Bronchial epithelial cell (primary cell): ENCODE data around the gene NNMT. TPM values are rescaled to one million over a fixed set of nuclear protein-coding genes. Genes with fewer than 3 reads are reported as not detected.
A peak's percentile ranks its signal among the peaks of the same experiment; 100 is the strongest.

Experiments
- DNase-seq: peaks from one replicate; pipeline ENCODE4 v3.0.0-alpha.2; 2010; ENCODE audit warnings: low read depth
- FAIRE-seq: peaks from 2 replicates; lab custom pipeline; 2011; peaks lifted over from hg19 to GRCh38; lab: Jason Lieb, UNC
- H3K27me3 ChIP-seq: 2 replicates; pipeline ENCODE4 v1.5.1; 2011; ENCODE audit warnings: low read length; ENCODE audit not compliant: control insufficient read depth, insufficient read depth
- H3K36me3 ChIP-seq: 2 replicates; pipeline ENCODE4 v1.5.1; 2011; ENCODE audit warnings: low read length; ENCODE audit not compliant: control insufficient read depth, insufficient read depth
- H3K4me3 ChIP-seq: 2 replicates; pipeline ENCODE4 v1.5.1; 2011; ENCODE audit warnings: mild to moderate bottlenecking, low read depth, low read length, control low read depth
- total RNA-seq: library from RNA; depleted of rRNA; stranded (reverse); fragments of >200 nt; gene quantifications from 2 replicates; pipeline ENCODE4 v1.2.1, GENCODE V29; 2014
- TF ChIP-seq, protein P1 (sequence below): IDR thresholded peaks from 2 replicates; pipeline ENCODE4 v1.5.1; 2011; ENCODE audit warnings: mild to moderate bottlenecking, moderate library complexity, low read length, control low read depth, inconsistent platforms; ENCODE audit not compliant: insufficient read depth, severe bottlenecking

Gene NNMT
- total RNA-seq, 1 donor from 2014 or later = 11.6 TPM

DNA sequence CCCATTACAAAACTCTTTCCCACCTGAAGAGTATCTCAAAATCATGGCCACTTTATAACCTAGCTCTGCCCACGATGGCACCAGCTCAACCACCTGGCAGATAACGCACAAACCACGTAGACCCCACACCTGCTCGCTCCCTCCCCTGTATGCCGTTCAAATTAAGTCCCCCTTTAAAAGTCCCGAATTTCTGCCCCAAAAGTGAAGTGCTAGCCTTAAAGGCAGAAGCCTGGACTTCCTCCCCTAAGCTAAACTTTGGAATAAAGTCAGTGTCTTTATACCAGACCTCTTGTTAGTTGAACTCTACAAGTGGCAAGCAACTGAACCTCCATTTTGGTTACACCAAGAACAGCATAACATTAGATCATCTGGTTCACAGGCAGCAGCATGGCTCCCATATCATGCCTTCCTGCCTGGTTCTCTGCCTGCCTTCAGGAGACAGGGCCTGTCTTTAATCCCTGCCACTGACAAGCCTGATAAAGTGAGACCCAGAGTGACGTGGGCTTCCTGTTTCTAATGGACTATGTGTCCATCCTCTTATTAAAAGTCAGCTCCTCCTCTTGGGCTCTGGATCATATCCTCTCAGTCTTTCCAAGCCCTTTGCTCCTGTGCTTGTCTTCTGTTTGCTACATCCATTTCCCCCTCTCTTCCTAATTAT lies 32.6 kb upstream of the NNMT start:
- no peaks in the 10 kb centered on the region for H3K36me3 ChIP-seq
- peaks cover 1% of the 10 kb centered on the region for H3K27me3 ChIP-seq
- no peak overlapping the region for H3K4me3 ChIP-seq
- FAIRE-seq (no peak), DNase-seq (no peak)
- TF ChIP-seq, protein P1, sequence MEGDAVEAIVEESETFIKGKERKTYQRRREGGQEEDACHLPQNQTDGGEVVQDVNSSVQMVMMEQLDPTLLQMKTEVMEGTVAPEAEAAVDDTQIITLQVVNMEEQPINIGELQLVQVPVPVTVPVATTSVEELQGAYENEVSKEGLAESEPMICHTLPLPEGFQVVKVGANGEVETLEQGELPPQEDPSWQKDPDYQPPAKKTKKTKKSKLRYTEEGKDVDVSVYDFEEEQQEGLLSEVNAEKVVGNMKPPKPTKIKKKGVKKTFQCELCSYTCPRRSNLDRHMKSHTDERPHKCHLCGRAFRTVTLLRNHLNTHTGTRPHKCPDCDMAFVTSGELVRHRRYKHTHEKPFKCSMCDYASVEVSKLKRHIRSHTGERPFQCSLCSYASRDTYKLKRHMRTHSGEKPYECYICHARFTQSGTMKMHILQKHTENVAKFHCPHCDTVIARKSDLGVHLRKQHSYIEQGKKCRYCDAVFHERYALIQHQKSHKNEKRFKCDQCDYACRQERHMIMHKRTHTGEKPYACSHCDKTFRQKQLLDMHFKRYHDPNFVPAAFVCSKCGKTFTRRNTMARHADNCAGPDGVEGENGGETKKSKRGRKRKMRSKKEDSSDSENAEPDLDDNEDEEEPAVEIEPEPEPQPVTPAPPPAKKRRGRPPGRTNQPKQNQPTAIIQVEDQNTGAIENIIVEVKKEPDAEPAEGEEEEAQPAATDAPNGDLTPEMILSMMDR = no peak

DNA sequence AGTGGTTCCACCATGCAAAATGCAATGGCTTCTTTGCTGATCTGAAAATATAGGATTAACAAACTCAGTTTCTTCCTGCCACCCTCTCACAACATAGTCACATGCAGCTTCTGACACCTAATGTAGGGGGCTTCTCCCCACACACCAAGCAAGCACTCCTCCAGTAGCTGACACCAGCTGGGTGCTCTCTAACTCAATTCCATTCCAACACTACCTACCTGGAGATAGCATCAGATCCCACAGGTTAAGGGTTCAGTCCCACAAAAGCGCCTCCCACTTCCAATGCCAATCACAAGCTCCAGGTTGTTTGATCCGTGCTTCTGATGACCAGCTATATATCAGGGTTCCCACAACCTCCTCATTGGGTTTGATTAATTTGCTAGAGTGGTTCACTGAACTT lies 31.8 kb upstream of the NNMT start:
- DNase-seq = no peak
- peaks cover 1% of the 10 kb centered on the region for H3K27me3 ChIP-seq

GRCh38 chr11:114265122-114265878 lies 30.9 kb upstream of the NNMT start:
- Histone ChIP-seq H3K27me3 (peaks cover 2% of the 10 kb centered on the region), H3K36me3 (no peaks in the 10 kb centered on the region), H3K4me3 (no peak overlapping the region)
- FAIRE-seq (no peak), DNase-seq (no peak)
- TF ChIP-seq, protein P1 = no peak

More for the DNA sequence above, 31.8 kb upstream of the NNMT start:
- FAIRE-seq = peak; percentile 43
- Histone ChIP-seq H3K36me3 (no peaks in the 10 kb centered on the region), H3K4me3 (no peak overlapping the region)
- TF ChIP-seq, protein P1 = no peak

- FAIRE-seq (no peak), DNase-seq (no peak)
- Histone ChIP-seq H3K27me3 (peaks cover 3% of the 10 kb centered on the region), H3K36me3 (no peaks in the 10 kb centered on the region), H3K4me3 (no peak overlapping the region)
- TF ChIP-seq, protein P1 = no peak
Measured at GRCh38 chr11:114269498-114269897, 26.7 kb upstream of the NNMT start.

- DNase-seq = no peak
- FAIRE-seq = no peak
- TF ChIP-seq, protein P1 = no peak
- H3K36me3 ChIP-seq = no peaks in the 10 kb centered on the region
- peaks cover 3% of the 10 kb centered on the region for H3K27me3 ChIP-seq
- H3K4me3 ChIP-seq = no peak overlapping the region
Measured at GRCh38 chr11:114270531-114271270, 25.5 kb upstream of the NNMT start.
